Measurements from ENCODE around the gene CCNJL.

Gene CCNJL, protein sequence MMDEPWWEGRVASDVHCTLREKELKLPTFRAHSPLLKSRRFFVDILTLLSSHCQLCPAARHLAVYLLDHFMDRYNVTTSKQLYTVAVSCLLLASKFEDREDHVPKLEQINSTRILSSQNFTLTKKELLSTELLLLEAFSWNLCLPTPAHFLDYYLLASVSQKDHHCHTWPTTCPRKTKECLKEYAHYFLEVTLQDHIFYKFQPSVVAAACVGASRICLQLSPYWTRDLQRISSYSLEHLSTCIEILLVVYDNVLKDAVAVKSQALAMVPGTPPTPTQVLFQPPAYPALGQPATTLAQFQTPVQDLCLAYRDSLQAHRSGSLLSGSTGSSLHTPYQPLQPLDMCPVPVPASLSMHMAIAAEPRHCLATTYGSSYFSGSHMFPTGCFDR

DNA sequence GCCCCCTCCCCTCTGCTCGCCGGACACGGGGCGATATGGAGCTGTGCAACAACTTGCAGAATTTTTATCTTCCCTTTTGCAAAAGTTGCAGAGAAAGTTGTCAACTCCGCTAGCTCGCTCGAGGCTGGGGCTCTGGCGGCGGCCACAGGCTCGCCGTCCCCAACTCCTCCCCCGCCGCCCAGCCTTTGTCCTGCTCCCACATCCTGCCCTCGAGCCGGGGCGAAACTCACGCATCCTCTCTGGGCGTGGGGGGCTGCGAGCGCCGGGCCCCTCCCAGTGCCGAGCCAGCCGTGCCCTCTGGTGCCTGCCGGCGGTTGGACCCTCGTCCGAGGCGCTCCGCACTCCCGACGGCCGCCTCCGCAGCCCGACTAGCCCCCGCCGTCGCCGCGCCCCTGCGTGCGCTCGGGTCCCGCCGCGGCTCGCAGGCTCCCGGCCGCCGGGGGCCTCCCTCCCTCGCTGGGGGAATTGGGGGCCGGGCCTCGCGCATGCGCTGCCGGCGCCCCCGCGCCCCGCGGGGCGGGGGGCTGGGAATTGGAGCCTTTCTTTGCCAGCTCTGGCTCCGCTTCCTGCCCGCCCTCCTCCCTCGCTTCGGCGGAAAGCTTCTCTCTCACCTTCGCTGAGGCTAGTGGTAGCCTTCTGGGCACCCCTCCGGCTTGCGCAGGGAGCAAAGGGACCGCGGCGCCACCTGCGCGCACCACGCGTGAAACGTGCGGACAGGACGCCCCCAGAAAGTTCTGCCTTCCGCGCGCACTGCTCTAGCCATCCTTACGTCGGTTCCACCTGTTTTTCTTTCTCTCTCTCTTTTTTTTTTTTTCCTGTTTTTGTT is at the start of gene CCNJL:
Gene CCNJL (minus strand): TSS at position 431 of the 826 bp plus-strand sequence. CDS start 641 bp downstream, outside the sequence.
- in situ Hi-C loops (cut with HindIII; ENCODE audit: low sequenced_read_pairs) = no loop called here
- TF ChIP-seq, protein P1, sequence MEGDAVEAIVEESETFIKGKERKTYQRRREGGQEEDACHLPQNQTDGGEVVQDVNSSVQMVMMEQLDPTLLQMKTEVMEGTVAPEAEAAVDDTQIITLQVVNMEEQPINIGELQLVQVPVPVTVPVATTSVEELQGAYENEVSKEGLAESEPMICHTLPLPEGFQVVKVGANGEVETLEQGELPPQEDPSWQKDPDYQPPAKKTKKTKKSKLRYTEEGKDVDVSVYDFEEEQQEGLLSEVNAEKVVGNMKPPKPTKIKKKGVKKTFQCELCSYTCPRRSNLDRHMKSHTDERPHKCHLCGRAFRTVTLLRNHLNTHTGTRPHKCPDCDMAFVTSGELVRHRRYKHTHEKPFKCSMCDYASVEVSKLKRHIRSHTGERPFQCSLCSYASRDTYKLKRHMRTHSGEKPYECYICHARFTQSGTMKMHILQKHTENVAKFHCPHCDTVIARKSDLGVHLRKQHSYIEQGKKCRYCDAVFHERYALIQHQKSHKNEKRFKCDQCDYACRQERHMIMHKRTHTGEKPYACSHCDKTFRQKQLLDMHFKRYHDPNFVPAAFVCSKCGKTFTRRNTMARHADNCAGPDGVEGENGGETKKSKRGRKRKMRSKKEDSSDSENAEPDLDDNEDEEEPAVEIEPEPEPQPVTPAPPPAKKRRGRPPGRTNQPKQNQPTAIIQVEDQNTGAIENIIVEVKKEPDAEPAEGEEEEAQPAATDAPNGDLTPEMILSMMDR (IDR thresholded peaks at IDR 0.05; ENCODE audit: low read depth, low read length) = no peak
- peak within 1 kb of the TSS; percentile 73 for H3K4me3 ChIP-seq (ENCODE audit: low read depth, low read length)
- DNase-seq (ENCODE audit: low read depth, low spot score) = peak; percentile 55

DNA sequence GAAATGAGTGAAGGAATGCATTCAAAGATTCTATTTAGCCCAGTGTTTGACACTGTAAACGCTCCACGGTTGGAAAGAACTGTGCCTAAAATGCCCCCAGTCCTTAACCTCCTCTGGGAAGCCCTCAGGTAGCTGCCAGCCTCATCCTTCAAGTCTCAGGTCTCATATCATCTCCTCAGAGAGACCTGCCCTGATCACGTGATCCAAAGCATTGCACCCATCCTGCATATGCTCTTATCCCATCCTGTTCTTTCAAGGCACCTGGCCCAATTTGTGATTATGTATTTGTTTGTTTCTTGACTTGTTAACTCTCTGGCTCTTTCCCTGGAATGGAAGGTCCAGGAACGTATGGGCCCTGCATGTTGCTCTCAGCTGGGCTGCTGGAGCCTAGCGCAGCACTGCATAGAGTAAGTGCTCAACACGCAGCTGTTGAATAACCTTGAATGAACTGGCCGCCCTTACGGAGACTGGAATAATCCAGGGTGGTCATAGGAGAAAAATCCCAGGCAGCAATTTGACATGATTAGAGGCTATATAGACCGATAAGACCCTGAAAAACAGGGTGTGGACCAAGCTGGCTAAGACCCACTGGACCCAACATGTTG is 49.4 kb upstream of the CCNJL start:
- no peak for DNase-seq (ENCODE audit: low read depth, low spot score)
- TF ChIP-seq, protein P1 (IDR thresholded peaks at IDR 0.05; ENCODE audit: low read depth, low read length) = no peak
- H3K4me3 ChIP-seq (ENCODE audit: low read depth, low read length) = no peak overlapping the region
- in situ Hi-C loops (cut with HindIII; ENCODE audit: low sequenced_read_pairs) = no loop called here

DNA sequence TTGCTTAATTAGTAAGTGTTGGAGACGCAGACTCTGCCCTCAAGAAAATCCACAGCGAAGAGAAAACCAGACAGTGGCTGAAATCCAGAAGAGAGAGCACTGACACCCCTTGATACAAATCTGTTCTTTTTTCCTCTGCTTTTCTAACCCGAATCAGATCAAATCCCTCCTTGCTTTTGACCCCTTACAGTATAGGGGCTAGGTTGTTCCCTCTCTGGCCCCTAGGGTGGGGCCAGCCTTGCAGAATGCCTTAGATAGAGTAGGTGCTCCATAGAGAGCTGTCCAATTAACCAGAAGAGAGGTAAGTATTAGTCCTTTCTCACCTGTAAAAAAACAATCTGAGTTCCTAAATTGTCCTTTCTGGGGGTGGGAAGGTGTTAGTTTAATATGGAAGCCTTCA is 47.9 kb upstream of the CCNJL start:
- H3K4me3 ChIP-seq (ENCODE audit: low read depth, low read length) = no peak overlapping the region
- in situ Hi-C loops (cut with HindIII; ENCODE audit: low sequenced_read_pairs) = no loop called here
- TF ChIP-seq, protein P1 (IDR thresholded peaks at IDR 0.05; ENCODE audit: low read depth, low read length) = no peak
- DNase-seq (ENCODE audit: low read depth, low spot score) = no peak

DNA sequence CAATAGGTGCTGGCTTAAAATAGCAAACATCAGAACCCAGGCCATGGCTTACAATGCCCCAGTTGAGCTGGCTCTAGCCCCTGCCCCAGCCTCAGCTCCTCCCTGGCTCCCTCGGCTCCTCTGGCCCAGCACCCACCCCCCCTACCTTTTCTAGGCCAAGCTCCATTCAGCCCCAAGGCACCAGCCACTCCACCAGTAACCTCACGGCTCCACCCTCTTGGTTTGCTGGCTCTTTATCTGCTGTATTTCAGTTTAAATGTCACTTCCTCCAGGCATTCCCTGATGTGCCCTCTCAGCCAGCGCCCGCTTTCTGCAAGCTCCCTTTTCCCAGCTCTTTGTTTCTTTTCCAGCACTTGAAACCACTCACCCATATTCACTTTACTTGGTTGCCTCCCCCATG is 47.5 kb upstream of the CCNJL start:
- in situ Hi-C loops (cut with HindIII; ENCODE audit: low sequenced_read_pairs) = no loop called here
- no peak for DNase-seq (ENCODE audit: low read depth, low spot score)
- TF ChIP-seq, protein P1 (IDR thresholded peaks at IDR 0.05; ENCODE audit: low read depth, low read length) = no peak
- H3K4me3 ChIP-seq (ENCODE audit: low read depth, low read length) = no peak overlapping the region

DNA sequence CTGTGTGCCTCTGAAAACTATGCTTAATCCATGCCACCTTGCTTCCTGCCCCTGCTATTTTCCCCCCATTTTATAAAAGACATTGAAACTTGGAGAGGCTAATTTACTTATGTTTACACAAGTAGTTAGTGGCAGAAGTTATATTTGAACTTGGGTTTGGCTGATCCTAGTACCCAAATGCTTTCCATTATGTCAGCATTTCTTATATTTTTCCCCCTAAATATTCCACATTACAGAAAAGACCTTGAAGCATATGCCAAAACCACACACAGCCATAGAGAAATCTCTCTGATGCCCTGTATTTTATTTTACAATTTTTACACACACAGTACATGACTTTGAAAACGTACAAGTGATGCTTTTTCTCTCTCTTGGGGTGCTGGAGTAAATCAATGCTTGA is 46.9 kb upstream of the CCNJL start:
- in situ Hi-C loops (cut with HindIII; ENCODE audit: low sequenced_read_pairs) = no loop called here
- no peak for DNase-seq (ENCODE audit: low read depth, low spot score)
- TF ChIP-seq, protein P1 (IDR thresholded peaks at IDR 0.05; ENCODE audit: low read depth, low read length) = no peak
- H3K4me3 ChIP-seq (ENCODE audit: low read depth, low read length) = no peak overlapping the region

DNA sequence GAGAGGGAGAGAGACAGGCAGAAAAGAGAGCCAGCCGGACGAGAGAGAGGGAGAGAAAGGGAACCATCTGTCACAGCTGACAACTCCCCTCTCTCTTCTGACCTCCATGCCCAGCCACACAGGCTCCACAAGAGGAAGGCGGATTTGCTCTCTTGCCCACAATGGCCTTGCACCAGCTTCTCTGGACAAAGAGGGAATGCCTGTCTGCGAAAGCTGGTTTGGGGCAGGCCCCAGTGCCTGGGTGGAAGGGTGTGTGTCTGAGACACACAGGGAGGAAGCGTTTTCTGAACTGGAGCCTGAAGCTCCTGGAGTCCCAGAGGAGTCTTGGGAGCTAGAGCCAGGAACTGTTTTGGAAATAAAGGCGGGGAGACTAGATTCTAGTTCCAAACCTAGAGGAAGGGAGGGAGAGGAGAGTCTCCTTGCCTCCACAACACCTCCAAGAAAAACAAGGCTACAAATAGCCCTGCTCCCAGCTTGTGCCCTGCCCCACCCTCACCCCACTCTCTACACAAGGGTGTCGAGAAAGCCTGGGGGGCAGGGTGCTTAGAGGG is 45.6 kb upstream of the CCNJL start:
- TF ChIP-seq, protein P1 (IDR thresholded peaks at IDR 0.05; ENCODE audit: low read depth, low read length) = no peak
- in situ Hi-C loops (cut with HindIII; ENCODE audit: low sequenced_read_pairs) = no loop called here
- DNase-seq (ENCODE audit: low read depth, low spot score) = no peak
- H3K4me3 ChIP-seq (ENCODE audit: low read depth, low read length) = no peak overlapping the region

Measured in astrocyte of the spinal cord (primary cell).